Measurements from ENCODE around the gene PNMA8C.

PNMA8C gene

DNA sequence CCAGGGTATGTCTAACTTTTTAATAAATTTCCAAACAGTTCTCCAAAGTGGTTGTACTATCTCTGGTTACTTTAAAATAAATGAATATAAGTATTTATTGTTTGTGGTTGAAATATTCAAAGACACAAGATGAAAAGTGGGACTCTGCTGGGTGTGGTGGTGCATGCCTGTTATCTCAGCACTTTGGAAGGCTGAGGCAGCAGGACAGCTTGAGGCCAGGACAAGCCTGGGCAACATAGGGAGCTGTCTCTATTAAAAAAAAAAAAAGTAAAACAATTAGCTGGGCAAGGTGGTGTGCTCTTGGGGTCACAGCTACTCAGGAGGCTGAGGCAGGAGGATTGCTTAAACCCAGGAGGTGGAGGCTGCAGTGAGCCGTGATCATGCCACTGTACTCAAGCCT is 32.2 kb upstream of the PNMA8C start:
- ATAC-seq: no peak
- TF ChIP-seq, protein P1, sequence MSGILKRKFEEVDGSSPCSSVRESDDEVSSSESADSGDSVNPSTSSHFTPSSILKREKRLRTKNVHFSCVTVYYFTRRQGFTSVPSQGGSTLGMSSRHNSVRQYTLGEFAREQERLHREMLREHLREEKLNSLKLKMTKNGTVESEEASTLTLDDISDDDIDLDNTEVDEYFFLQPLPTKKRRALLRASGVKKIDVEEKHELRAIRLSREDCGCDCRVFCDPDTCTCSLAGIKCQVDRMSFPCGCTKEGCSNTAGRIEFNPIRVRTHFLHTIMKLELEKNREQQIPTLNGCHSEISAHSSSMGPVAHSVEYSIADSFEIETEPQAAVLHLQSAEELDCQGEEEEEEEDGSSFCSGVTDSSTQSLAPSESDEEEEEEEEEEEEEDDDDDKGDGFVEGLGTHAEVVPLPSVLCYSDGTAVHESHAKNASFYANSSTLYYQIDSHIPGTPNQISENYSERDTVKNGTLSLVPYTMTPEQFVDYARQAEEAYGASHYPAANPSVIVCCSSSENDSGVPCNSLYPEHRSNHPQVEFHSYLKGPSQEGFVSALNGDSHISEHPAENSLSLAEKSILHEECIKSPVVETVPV (CRISPR knock-in tag; IDR thresholded peaks at IDR 0.05): no peak
- TF ChIP-seq SNAI2 (CRISPR knock-in tag; IDR thresholded peaks at IDR 0.05): no peak
- TF ChIP-seq GLIS3 (CRISPR knock-in tag; IDR thresholded peaks at IDR 0.05): no peak
- TF ChIP-seq RARB (CRISPR knock-in tag; IDR thresholded peaks at IDR 0.05): no peak
- TF ChIP-seq TCF4 (CRISPR knock-in tag; IDR thresholded peaks at IDR 0.05; ENCODE audit: borderline replicate concordance): no peak
- TF ChIP-seq, protein P2, sequence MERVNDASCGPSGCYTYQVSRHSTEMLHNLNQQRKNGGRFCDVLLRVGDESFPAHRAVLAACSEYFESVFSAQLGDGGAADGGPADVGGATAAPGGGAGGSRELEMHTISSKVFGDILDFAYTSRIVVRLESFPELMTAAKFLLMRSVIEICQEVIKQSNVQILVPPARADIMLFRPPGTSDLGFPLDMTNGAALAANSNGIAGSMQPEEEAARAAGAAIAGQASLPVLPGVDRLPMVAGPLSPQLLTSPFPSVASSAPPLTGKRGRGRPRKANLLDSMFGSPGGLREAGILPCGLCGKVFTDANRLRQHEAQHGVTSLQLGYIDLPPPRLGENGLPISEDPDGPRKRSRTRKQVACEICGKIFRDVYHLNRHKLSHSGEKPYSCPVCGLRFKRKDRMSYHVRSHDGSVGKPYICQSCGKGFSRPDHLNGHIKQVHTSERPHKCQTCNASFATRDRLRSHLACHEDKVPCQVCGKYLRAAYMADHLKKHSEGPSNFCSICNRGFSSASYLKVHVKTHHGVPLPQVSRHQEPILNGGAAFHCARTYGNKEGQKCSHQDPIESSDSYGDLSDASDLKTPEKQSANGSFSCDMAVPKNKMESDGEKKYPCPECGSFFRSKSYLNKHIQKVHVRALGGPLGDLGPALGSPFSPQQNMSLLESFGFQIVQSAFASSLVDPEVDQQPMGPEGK (CRISPR knock-in tag; IDR thresholded peaks at IDR 0.05; ENCODE audit: borderline replicate concordance): no peak
- TF ChIP-seq ZNF565 (CRISPR knock-in tag; conservative IDR thresholded peaks at IDR 0.05; ENCODE audit: low read depth): no peak
- no peak for TF ChIP-seq CSDC2 (CRISPR knock-in tag; IDR thresholded peaks at IDR 0.05)
- no peak for TF ChIP-seq ZFP30 (CRISPR knock-in tag; IDR thresholded peaks at IDR 0.05)
- TF ChIP-seq OSR1 (CRISPR knock-in tag; IDR thresholded peaks at IDR 0.05): no peak
- TF ChIP-seq ZNF8 (CRISPR knock-in tag; IDR thresholded peaks at IDR 0.05): no peak
- TF ChIP-seq ESRRG (CRISPR knock-in tag; IDR thresholded peaks at IDR 0.05): no peak
- no peak for TF ChIP-seq ISL1 (CRISPR knock-in tag; IDR thresholded peaks at IDR 0.05)
- TF ChIP-seq, protein P3, sequence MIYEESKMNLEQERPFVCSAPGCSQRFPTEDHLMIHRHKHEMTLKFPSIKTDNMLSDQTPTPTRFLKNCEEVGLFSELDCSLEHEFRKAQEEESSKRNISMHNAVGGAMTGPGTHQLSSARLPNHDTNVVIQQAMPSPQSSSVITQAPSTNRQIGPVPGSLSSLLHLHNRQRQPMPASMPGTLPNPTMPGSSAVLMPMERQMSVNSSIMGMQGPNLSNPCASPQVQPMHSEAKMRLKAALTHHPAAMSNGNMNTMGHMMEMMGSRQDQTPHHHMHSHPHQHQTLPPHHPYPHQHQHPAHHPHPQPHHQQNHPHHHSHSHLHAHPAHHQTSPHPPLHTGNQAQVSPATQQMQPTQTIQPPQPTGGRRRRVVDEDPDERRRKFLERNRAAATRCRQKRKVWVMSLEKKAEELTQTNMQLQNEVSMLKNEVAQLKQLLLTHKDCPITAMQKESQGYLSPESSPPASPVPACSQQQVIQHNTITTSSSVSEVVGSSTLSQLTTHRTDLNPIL (CRISPR knock-in tag; IDR thresholded peaks at IDR 0.05; ENCODE audit: low read depth): no peak
- TF ChIP-seq BACH2 (CRISPR knock-in tag; IDR thresholded peaks at IDR 0.05; ENCODE audit: borderline replicate concordance): no peak
- TF ChIP-seq PPARA (CRISPR knock-in tag; IDR thresholded peaks at IDR 0.05; ENCODE audit: borderline replicate concordance): no peak
- TF ChIP-seq ZNF70 (CRISPR knock-in tag; IDR thresholded peaks at IDR 0.05): no peak
- TF ChIP-seq ZFP3 (CRISPR knock-in tag; IDR thresholded peaks at IDR 0.05): no peak
- TF ChIP-seq, protein P4, sequence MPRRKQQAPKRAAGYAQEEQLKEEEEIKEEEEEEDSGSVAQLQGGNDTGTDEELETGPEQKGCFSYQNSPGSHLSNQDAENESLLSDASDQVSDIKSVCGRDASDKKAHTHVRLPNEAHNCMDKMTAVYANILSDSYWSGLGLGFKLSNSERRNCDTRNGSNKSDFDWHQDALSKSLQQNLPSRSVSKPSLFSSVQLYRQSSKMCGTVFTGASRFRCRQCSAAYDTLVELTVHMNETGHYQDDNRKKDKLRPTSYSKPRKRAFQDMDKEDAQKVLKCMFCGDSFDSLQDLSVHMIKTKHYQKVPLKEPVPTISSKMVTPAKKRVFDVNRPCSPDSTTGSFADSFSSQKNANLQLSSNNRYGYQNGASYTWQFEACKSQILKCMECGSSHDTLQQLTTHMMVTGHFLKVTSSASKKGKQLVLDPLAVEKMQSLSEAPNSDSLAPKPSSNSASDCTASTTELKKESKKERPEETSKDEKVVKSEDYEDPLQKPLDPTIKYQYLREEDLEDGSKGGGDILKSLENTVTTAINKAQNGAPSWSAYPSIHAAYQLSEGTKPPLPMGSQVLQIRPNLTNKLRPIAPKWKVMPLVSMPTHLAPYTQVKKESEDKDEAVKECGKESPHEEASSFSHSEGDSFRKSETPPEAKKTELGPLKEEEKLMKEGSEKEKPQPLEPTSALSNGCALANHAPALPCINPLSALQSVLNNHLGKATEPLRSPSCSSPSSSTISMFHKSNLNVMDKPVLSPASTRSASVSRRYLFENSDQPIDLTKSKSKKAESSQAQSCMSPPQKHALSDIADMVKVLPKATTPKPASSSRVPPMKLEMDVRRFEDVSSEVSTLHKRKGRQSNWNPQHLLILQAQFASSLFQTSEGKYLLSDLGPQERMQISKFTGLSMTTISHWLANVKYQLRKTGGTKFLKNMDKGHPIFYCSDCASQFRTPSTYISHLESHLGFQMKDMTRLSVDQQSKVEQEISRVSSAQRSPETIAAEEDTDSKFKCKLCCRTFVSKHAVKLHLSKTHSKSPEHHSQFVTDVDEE (CRISPR knock-in tag; IDR thresholded peaks at IDR 0.05): no peak

DNA sequence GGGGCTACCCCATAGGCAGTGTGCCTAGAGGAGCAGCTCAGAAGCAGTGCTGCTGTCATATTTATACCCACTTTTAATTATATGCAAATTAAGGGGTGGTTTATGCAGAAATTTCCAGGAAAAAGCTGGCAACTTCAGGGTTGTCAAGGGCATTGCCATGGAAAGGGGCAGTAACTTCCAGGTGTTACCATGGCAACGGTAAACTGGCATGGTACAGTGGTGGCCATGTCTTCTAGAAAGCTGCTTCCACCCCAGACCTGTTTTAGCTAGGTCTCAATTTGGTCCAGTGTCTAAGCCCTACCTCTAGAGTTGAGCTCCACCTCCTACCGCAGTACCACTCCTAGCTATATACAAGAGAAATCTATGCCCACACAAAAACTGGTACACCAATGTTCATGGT is 31.3 kb upstream of the PNMA8C start:
- ATAC-seq: no peak
- TF ChIP-seq ZNF8 (CRISPR knock-in tag; IDR thresholded peaks at IDR 0.05) (no peak), RARB (CRISPR knock-in tag; IDR thresholded peaks at IDR 0.05) (no peak), ARNTL (CRISPR knock-in tag; IDR thresholded peaks at IDR 0.05; ENCODE audit: borderline replicate concordance, low read depth) (no peak), OSR1 (CRISPR knock-in tag; IDR thresholded peaks at IDR 0.05) (no peak), ESRRG (CRISPR knock-in tag; IDR thresholded peaks at IDR 0.05) (no peak), BACH2 (CRISPR knock-in tag; IDR thresholded peaks at IDR 0.05; ENCODE audit: borderline replicate concordance) (no peak), TCF4 (CRISPR knock-in tag; IDR thresholded peaks at IDR 0.05; ENCODE audit: borderline replicate concordance) (no peak)
- TF ChIP-seq, protein P1 (CRISPR knock-in tag; IDR thresholded peaks at IDR 0.05): no peak
- TF ChIP-seq, protein P4 (CRISPR knock-in tag; IDR thresholded peaks at IDR 0.05): no peak

Measured in SK-N-SH treated with all-trans-retinoic acid at 6 μM for 48 hours (cell line).